ENCODE data around the gene VWCE.

DNA sequence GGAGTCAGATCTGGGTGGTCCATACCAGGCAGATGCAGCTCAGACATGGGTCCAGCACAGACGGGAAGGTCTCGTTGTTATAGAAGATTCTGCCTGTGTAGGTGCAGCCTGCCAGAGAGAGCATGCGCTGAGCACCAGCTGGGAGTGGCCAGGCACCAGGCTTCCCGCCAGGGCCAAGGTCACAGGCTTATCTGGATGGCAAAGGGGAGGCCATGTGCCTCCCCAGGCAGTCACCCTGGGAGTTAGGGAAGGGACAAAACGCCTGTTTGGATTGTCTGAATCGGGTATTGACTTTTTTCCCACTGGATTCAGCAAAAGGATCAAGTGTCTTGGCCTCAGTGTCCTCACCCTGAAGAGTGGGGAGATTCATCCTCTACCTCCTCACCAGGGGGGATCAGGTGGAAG, 27.7 kb downstream of the VWCE start:
- no peak for TF ChIP-seq TARDBP (IDR thresholded peaks at IDR 0.05; ENCODE audit: borderline replicate concordance)
- no peak for TF ChIP-seq FOS (IDR thresholded peaks at IDR 0.05; ENCODE audit: borderline replicate concordance, extremely low read depth, insufficient read length)
- TF ChIP-seq STAT3 (IDR thresholded peaks at IDR 0.05; ENCODE audit: low read depth, low read length) = no peak
- TF ChIP-seq EZH2 (IDR thresholded peaks at IDR 0.05; ENCODE audit: borderline replicate concordance, control insufficient read depth, low read depth, low read length) = no peak
- TF ChIP-seq POLR2AphosphoS5 (IDR thresholded peaks at IDR 0.05; ENCODE audit: low read length) = no peak
- TF ChIP-seq EP300 (IDR thresholded peaks at IDR 0.05; ENCODE audit: borderline replicate concordance in 1 of 2, control insufficient read depth in 1 of 2, low read depth in 2 of 2, low read length in 2 of 2) = no peak
- TF ChIP-seq RCOR1 (conservative IDR thresholded peaks at IDR 0.05; ENCODE audit: low read depth, low read length) = no peak
- TF ChIP-seq, protein P1, sequence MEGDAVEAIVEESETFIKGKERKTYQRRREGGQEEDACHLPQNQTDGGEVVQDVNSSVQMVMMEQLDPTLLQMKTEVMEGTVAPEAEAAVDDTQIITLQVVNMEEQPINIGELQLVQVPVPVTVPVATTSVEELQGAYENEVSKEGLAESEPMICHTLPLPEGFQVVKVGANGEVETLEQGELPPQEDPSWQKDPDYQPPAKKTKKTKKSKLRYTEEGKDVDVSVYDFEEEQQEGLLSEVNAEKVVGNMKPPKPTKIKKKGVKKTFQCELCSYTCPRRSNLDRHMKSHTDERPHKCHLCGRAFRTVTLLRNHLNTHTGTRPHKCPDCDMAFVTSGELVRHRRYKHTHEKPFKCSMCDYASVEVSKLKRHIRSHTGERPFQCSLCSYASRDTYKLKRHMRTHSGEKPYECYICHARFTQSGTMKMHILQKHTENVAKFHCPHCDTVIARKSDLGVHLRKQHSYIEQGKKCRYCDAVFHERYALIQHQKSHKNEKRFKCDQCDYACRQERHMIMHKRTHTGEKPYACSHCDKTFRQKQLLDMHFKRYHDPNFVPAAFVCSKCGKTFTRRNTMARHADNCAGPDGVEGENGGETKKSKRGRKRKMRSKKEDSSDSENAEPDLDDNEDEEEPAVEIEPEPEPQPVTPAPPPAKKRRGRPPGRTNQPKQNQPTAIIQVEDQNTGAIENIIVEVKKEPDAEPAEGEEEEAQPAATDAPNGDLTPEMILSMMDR (IDR thresholded peaks at IDR 0.05 in 2 of 3, conservative IDR thresholded peaks at IDR 0.05 in 1 of 3; ENCODE audit: control insufficient read depth in 2 of 3, extremely low read depth in 1 of 3, insufficient read depth in 1 of 3, low read depth in 3 of 3, low read length in 3 of 3) = no peak
- no peak for TF ChIP-seq SMC3 (IDR thresholded peaks at IDR 0.05; ENCODE audit: borderline replicate concordance, low read length)
- TF ChIP-seq, protein P2, sequence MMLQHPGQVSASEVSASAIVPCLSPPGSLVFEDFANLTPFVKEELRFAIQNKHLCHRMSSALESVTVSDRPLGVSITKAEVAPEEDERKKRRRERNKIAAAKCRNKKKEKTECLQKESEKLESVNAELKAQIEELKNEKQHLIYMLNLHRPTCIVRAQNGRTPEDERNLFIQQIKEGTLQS (IDR thresholded peaks at IDR 0.05; ENCODE audit: borderline replicate concordance, extremely low read depth, low read depth, low read length) = no peak
- TF ChIP-seq, protein P3, sequence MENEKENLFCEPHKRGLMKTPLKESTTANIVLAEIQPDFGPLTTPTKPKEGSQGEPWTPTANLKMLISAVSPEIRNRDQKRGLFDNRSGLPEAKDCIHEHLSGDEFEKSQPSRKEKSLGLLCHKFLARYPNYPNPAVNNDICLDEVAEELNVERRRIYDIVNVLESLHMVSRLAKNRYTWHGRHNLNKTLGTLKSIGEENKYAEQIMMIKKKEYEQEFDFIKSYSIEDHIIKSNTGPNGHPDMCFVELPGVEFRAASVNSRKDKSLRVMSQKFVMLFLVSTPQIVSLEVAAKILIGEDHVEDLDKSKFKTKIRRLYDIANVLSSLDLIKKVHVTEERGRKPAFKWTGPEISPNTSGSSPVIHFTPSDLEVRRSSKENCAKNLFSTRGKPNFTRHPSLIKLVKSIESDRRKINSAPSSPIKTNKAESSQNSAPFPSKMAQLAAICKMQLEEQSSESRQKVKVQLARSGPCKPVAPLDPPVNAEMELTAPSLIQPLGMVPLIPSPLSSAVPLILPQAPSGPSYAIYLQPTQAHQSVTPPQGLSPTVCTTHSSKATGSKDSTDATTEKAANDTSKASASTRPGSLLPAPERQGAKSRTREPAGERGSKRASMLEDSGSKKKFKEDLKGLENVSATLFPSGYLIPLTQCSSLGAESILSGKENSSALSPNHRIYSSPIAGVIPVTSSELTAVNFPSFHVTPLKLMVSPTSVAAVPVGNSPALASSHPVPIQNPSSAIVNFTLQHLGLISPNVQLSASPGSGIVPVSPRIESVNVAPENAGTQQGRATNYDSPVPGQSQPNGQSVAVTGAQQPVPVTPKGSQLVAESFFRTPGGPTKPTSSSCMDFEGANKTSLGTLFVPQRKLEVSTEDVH (IDR thresholded peaks at IDR 0.05; ENCODE audit: low read depth, partially characterized antibody) = no peak
- TF ChIP-seq TBL1XR1 (IDR thresholded peaks at IDR 0.05; ENCODE audit: low read depth, low read length) = no peak
